MCF 10A (cell line): ENCODE results near the gene PDGFD. TPM values are rescaled to one million over a fixed set of nuclear protein-coding genes. Genes with fewer than 3 reads are reported as not detected.

Source experiments
- BruUV-seq: library from RNA; stranded (reverse); fragments of 400-500 nt; replicated peaks from 2 replicates; lab custom pipeline; 2021; lab: Mats Ljungman, UMichigan
- CTCF ChIA-PET: fragments of 300-600 bp; sonication (Branson Sonifier 250); formaldehyde crosslinking; extraction: SDS; loops from one replicate; lab custom pipeline; 2021; ENCODE audit warnings: antibody characterized with exemption, inconsistent platforms; lab: Yijun Ruan, JAX
- POLR2A ChIA-PET: fragments of 300-600, 350-650 bp; sonication (Branson Sonifier 250); formaldehyde crosslinking; extraction: SDS; loops from one replicate; lab custom pipeline; 2020; ENCODE audit warnings: antibody characterized with exemption, inconsistent platforms; lab: Yijun Ruan, JAX
- DNase-seq: peaks from one replicate; pipeline ENCODE4 v3.0.0-alpha.2; 2018; ENCODE audit not compliant: unreplicated experiment
- H3K27ac Mint-ChIP-seq: one replicate; pipeline ENCODE4 v1.8.0; 2022; ENCODE audit warnings: mild to moderate bottlenecking, low read depth, mixed read lengths; ENCODE audit not compliant: unreplicated experiment
- H3K27me3 Mint-ChIP-seq: one replicate; pipeline ENCODE4 v1.8.0; 2022; ENCODE audit warnings: mixed read lengths; ENCODE audit not compliant: insufficient read depth, unreplicated experiment
- H3K36me3 Mint-ChIP-seq: one replicate; pipeline ENCODE4 v1.8.0; 2022; ENCODE audit warnings: mild to moderate bottlenecking, moderate library complexity, mixed read lengths; ENCODE audit not compliant: insufficient read depth, unreplicated experiment
- H3K4me1 Mint-ChIP-seq: one replicate; pipeline ENCODE4 v1.8.0; 2022; ENCODE audit warnings: mixed read lengths; ENCODE audit not compliant: insufficient read depth, unreplicated experiment
- H3K4me3 Mint-ChIP-seq: one replicate; pipeline ENCODE4 v1.8.0; 2022; ENCODE audit warnings: mild to moderate bottlenecking, moderate library complexity, mixed read lengths; ENCODE audit not compliant: unreplicated experiment
- H3K9me3 Mint-ChIP-seq: one replicate; pipeline ENCODE4 v1.8.0; 2022; ENCODE audit warnings: mixed read lengths; ENCODE audit not compliant: unreplicated experiment
- CTCF ChIP-seq: fragments of 200-600 bp; IDR thresholded peaks from one replicate; pipeline ENCODE4 v1.8.0; 2022; ENCODE audit warnings: antibody characterized with exemption, mild to moderate bottlenecking; ENCODE audit not compliant: unreplicated experiment
- intact Hi-C: fragments of 100-400 bp; cut with micrococcal nuclease; formaldehyde crosslinking; loops from 2 replicates; pipeline ENCODE4 v1.14.1; 2022
- total RNA-seq: library from RNA; stranded (reverse); gene quantifications from 2 replicates; pipeline ENCODE4 v1.2.3, GENCODE V29; 2022

Gene PDGFD
- total RNA-seq, 1 experiment from 2014 or later = 0.61 TPM

- no TSS peak for BruUV-seq
- TF ChIP-seq CTCF = no peak
- POLR2A ChIA-PET = interaction anchor here (0.7 kb wide), 2 partner anchors 183 to 190 kb away, joined by 3 read pairs; no protein-coding TSS in a partner anchor
- Mint-ChIP-seq H3K4me1 (no peaks in the 10 kb centered on the region), H3K27me3 (no peaks in the 10 kb centered on the region), H3K9me3 (no peaks in the 10 kb centered on the region), H3K36me3 (no peaks in the 10 kb centered on the region), H3K4me3 (no peak overlapping the region), H3K27ac (no peak overlapping the region)
- intact Hi-C loops = no loop called here
- no peak for DNase-seq
- CTCF ChIA-PET = interaction anchor here (0.8 kb wide), 1 partner anchor 9 kb away, joined by 3 read pairs; no protein-coding TSS in a partner anchor
Observed at GRCh38 chr11:103890654-103891053, 273.3 kb downstream of the PDGFD start.

GRCh38 chr11:103889679-103890078 is 274.3 kb downstream of the PDGFD start:
- POLR2A ChIA-PET = no interaction called here

GRCh38 chr11:103888541-103888951 is 275.4 kb downstream of the PDGFD start:
- no peaks in the 10 kb centered on the region for H3K9me3 Mint-ChIP-seq
- no peak overlapping the region for H3K27ac Mint-ChIP-seq
- no TSS peak for BruUV-seq
- H3K4me1 Mint-ChIP-seq = no peaks in the 10 kb centered on the region
- intact Hi-C loops = loop anchor here (10.0 kb wide), 1 partner anchor 204 kb away; no protein-coding TSS in a partner anchor
- no peak overlapping the region for H3K4me3 Mint-ChIP-seq
- no peaks in the 10 kb centered on the region for H3K27me3 Mint-ChIP-seq
- no peak for TF ChIP-seq CTCF
- no peak for DNase-seq
- ChIA-PET CTCF (interaction anchor here (0.6 kb wide), 1 partner anchor 20 kb away, joined by 3 read pairs; no protein-coding TSS in a partner anchor), POLR2A (interaction anchor here (1.0 kb wide), 1 partner anchor 181 kb away, joined by 3 read pairs; no protein-coding TSS in a partner anchor)
- no peaks in the 10 kb centered on the region for H3K36me3 Mint-ChIP-seq

More at GRCh38 chr11:103889679-103890078, 274.3 kb downstream of the PDGFD start:
- Mint-ChIP-seq H3K9me3 (no peaks in the 10 kb centered on the region), H3K4me3 (no peak overlapping the region), H3K27ac (no peak overlapping the region), H3K27me3 (no peaks in the 10 kb centered on the region), H3K36me3 (no peaks in the 10 kb centered on the region), H3K4me1 (no peaks in the 10 kb centered on the region)
- intact Hi-C loops = loop anchor here (10.0 kb wide), 1 partner anchor 205 kb away; no protein-coding TSS in a partner anchor
- no peak for TF ChIP-seq CTCF
- no peak for DNase-seq
- no TSS peak for BruUV-seq
- CTCF ChIA-PET = no interaction called here

- intact Hi-C loops = loop anchor here (10.0 kb wide), 1 partner anchor 202 kb away; no protein-coding TSS in a partner anchor
- ChIA-PET CTCF (interaction anchor here (1.0 kb wide), 1 partner anchor 170 kb away, joined by 3 read pairs; no protein-coding TSS in a partner anchor), POLR2A (interaction anchor here (0.7 to 1.2 kb wide), 2 partner anchors 15 to 85 kb away, joined by 3 read pairs; no protein-coding TSS in a partner anchor)
- H3K9me3 Mint-ChIP-seq = no peaks in the 10 kb centered on the region
- TF ChIP-seq CTCF = no peak
- H3K27me3 Mint-ChIP-seq = no peaks in the 10 kb centered on the region
- H3K27ac Mint-ChIP-seq = no peak overlapping the region
- DNase-seq = no peak
- no peaks in the 10 kb centered on the region for H3K36me3 Mint-ChIP-seq
- BruUV-seq = no TSS peak
- no peaks in the 10 kb centered on the region for H3K4me1 Mint-ChIP-seq
- H3K4me3 Mint-ChIP-seq = no peak overlapping the region
Observed at GRCh38 chr11:103887001-103887658, 276.8 kb downstream of the PDGFD start.
